GM12878 (cell line): ENCODE results near the gene ARID1A. TPM values are rescaled to one million over a fixed set of nuclear protein-coding genes. Genes with fewer than 3 reads are reported as not detected.

Experiments used
- BACH1 ChIP-seq: fragments of 450-650 bp; IDR thresholded peaks from 2 replicates; pipeline ENCODE4 v1.6.1; 2017; ENCODE audit warnings: mild to moderate bottlenecking, borderline replicate concordance
- CBX5 ChIP-seq: sonication (generic); IDR thresholded peaks from 2 replicates; pipeline ENCODE4 v1.6.1; 2016; ENCODE audit warnings: low read depth, moderate library complexity, mild to moderate bottlenecking, inconsistent platforms
- KLF5 ChIP-seq: fragments of 450-650 bp; IDR thresholded peaks from 2 replicates; pipeline ENCODE4 v1.6.1; 2014; ENCODE audit warnings: mild to moderate bottlenecking; ENCODE audit not compliant: partially characterized antibody
- LARP7 ChIP-seq: fragments of 450-650 bp; IDR thresholded peaks from 2 replicates; pipeline ENCODE4 v1.6.1; 2017; ENCODE audit warnings: mild to moderate bottlenecking
- MEF2B ChIP-seq: fragments of 450-650 bp; IDR thresholded peaks from 2 replicates; pipeline ENCODE4 v1.6.1; 2018; ENCODE audit warnings: mild to moderate bottlenecking, moderate library complexity; ENCODE audit not compliant: partially characterized antibody, poor library complexity, severe bottlenecking
- NFIC ChIP-seq: IDR thresholded peaks from 2 replicates; pipeline ENCODE4 v1.6.1; 2012; ENCODE audit warnings: low read depth, mild to moderate bottlenecking, inconsistent platforms, low read length, moderate library complexity
- RUNX3 ChIP-seq: IDR thresholded peaks from 2 replicates; pipeline ENCODE4 v1.6.1; 2012; ENCODE audit warnings: low read length, inconsistent platforms
- TCF7 ChIP-seq: IDR thresholded peaks from 2 replicates; pipeline ENCODE4 v1.6.1; 2014; ENCODE audit warnings: antibody characterized with exemption, borderline replicate concordance
- YBX1 ChIP-seq: fragments of 450-650 bp; IDR thresholded peaks from 2 replicates; pipeline ENCODE4 v1.6.1; 2016; ENCODE audit warnings: antibody characterized with exemption
- ZNF24 ChIP-seq: fragments of 450-650 bp; IDR thresholded peaks from 2 replicates; pipeline ENCODE4 v1.6.1; 2017; ENCODE audit warnings: antibody characterized with exemption, mild to moderate bottlenecking
- ZNF384 ChIP-seq: IDR thresholded peaks from 2 replicates; pipeline ENCODE4 v1.6.1; 2012; ENCODE audit warnings: low read depth, mild to moderate bottlenecking, low read length, improper control_type of control experiment, borderline replicate concordance
- ZSCAN29 ChIP-seq: fragments of 450-650 bp; IDR thresholded peaks from 2 replicates; pipeline ENCODE4 v1.6.1; 2017; ENCODE audit warnings: mild to moderate bottlenecking, moderate library complexity
- polyA plus RNA-seq, 11 experiments: library from polyadenylated mRNA; depleted of rRNA in 4 of 11; unstranded in 6 of 11; stranded (reverse) in 5 of 11; fragments of >200 nt; fragmentation: Nextera tagmentation in 4 of 11; fragmentation: Illumina TruSeq in 1 of 11; extraction: Ambion mirVana in 4 of 11; extraction: Trizol in 1 of 11; gene quantifications; 1 replicate in 1 of 11; 2 replicates in 10 of 11; pipeline versions ENCODE4 v1.2.1 to v1.2.3, GENCODE V29; 2011 to 2016; ENCODE audit warnings: inconsistent platforms in 2 of 11, missing spikeins in 2 of 11, low read depth in 1 of 11
- total RNA-seq, 4 experiments: library from RNA; depleted of rRNA in 3 of 4; stranded (reverse); fragments of >200 nt in 3 of 4; fragmentation: Illumina TruSeq in 1 of 4; extraction: Trizol in 1 of 4; gene quantifications; 2 replicates each; pipeline versions ENCODE4 v1.2.1 to v1.2.3, GENCODE V29; 2013 to 2021
- TF ChIP-seq, protein P1 (sequence below): IDR thresholded peaks from 2 replicates; pipeline ENCODE4 v1.6.1; 2012; ENCODE audit warnings: low read depth, low read length, improper control_type of control experiment
- TF ChIP-seq, protein P2 (sequence below): IDR thresholded peaks from 2 replicates; pipeline ENCODE4 v1.6.1; 2012; ENCODE audit warnings: low read length, inconsistent platforms
- TF ChIP-seq, protein P3 (sequence below): fragments of 450-650 bp; IDR thresholded peaks from 2 replicates; pipeline ENCODE4 v1.6.1; 2016; ENCODE audit warnings: mild to moderate bottlenecking

ARID1A gene
- total and polyA plus RNA-seq, 10 of the 15 experiments (the other 5 are each of a cell fraction or from before 2014, with no cell fraction given): 10.0 to 98.0 (median 23.5) TPM

DNA sequence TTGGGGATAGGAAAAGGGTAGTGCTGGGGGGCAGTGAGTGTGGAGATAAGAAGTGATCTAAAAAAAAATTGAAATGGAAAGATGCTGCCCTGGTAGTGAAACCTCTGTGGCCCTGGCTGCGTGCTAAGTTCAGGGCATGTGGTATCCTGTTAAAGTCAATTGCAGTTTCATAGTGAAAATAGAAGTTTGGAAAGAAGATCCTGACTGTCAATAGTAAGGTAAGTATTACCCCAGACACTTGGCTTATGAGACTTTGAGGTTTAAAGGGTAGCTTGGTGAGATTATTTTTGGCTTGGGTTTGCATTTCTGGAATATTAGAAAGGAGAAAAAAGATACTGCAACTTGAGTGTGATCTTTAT is 6.8 kb downstream of the ARID1A start (continued):
- TF ChIP-seq, protein P1, sequence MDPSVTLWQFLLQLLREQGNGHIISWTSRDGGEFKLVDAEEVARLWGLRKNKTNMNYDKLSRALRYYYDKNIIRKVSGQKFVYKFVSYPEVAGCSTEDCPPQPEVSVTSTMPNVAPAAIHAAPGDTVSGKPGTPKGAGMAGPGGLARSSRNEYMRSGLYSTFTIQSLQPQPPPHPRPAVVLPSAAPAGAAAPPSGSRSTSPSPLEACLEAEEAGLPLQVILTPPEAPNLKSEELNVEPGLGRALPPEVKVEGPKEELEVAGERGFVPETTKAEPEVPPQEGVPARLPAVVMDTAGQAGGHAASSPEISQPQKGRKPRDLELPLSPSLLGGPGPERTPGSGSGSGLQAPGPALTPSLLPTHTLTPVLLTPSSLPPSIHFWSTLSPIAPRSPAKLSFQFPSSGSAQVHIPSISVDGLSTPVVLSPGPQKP: no peak
- TF ChIP-seq ZNF24: no peak
- no peak for TF ChIP-seq KLF5
- TF ChIP-seq, protein P2, sequence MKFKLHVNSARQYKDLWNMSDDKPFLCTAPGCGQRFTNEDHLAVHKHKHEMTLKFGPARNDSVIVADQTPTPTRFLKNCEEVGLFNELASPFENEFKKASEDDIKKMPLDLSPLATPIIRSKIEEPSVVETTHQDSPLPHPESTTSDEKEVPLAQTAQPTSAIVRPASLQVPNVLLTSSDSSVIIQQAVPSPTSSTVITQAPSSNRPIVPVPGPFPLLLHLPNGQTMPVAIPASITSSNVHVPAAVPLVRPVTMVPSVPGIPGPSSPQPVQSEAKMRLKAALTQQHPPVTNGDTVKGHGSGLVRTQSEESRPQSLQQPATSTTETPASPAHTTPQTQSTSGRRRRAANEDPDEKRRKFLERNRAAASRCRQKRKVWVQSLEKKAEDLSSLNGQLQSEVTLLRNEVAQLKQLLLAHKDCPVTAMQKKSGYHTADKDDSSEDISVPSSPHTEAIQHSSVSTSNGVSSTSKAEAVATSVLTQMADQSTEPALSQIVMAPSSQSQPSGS: peak; percentile 58
- TF ChIP-seq LARP7: no peak
- TF ChIP-seq MEF2B: no peak
- peak; percentile 71 for TF ChIP-seq RUNX3
- TF ChIP-seq ZSCAN29: no peak
- no peak for TF ChIP-seq CBX5
- TF ChIP-seq BACH1: no peak
- TF ChIP-seq TCF7: no peak
- TF ChIP-seq, protein P3, sequence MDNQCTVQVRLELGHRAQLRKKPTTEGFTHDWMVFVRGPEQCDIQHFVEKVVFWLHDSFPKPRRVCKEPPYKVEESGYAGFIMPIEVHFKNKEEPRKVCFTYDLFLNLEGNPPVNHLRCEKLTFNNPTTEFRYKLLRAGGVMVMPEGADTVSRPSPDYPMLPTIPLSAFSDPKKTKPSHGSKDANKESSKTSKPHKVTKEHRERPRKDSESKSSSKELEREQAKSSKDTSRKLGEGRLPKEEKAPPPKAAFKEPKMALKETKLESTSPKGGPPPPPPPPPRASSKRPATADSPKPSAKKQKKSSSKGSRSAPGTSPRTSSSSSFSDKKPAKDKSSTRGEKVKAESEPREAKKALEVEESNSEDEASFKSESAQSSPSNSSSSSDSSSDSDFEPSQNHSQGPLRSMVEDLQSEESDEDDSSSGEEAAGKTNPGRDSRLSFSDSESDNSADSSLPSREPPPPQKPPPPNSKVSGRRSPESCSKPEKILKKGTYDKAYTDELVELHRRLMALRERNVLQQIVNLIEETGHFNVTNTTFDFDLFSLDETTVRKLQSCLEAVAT: no peak
- TF ChIP-seq NFIC: peak; percentile 62
- TF ChIP-seq ZNF384: no peak
- TF ChIP-seq YBX1: no peak
